Muscle of arm (tissue), 12 donors: ENCODE measurements around the gene CELF2. TPM values are rescaled to one million over a fixed set of nuclear protein-coding genes. Genes with fewer than 3 reads are reported as not detected.
"Not testable (repeated sequence)": the region's sequence is repeated elsewhere in the genome, so short reads cannot be mapped to it uniquely, and the experiment has no call there.

Source experiments
- DNase-seq: peaks from one replicate; pipeline ENCODE4 v3.0.0-alpha.2; 2013
- polyA plus RNA-seq, 12 donors: library from polyadenylated mRNA; unstranded; fragments of 120-200 nt; gene quantifications; one replicate each; pipeline ENCODE4 v1.2.1, GENCODE V29; 2013; ENCODE audit not compliant: insufficient read length in 12 of 12

Gene CELF2
- polyA plus RNA-seq, 12 donors: 60.3 to 93.7 (median 77.8) TPM

DNA sequence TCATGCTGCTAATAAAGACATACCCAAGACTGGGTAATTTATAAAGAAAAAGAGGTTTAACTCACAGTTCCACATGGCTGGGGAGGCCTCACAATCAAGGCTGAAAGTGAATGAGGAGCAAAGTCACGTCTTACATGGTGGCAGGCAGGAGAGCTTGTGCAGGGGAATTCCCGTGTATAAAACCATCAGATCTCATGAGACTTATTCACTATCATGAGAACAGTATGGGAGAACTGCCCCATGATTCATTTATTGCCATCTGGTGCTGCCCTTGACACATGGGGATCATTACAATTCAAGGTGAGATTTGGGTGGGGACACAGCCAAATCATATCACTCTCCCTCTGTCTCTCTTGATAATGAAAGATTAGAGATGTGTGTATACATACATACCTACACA is 106.2 kb downstream of the CELF2 start:
- not testable (repeated sequence) for DNase-seq

GRCh38 chr10:11125004-11125403 is 107.3 kb downstream of the CELF2 start:
- DNase-seq: no peak

GRCh38 chr10:11127017-11127416 is 109.3 kb downstream of the CELF2 start:
- DNase-seq: not testable (repeated sequence)

DNA sequence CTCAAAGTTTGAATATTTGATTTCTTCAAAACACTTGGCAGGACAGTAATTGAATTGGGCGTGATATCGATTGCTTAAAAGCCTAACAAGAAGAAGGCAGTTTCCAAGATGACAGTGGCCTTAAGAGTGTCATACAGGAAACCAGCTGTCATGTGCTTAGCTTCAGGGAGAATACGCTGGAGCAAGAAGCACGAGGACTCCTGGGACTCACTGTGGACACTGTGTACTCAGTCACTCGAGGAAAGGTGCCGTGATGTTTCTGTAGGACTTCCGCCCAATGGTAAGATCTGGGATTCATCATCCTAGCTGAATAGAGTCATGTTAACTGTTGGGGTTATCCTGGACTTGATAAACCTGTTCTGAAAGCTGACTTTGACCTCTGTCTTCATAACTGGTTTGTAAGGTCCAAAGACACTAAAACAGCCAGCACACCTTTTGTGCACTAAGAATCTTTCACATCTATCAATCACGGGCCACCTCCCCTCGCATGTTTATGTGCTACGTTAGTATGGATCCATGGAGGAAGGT is 113.5 kb downstream of the CELF2 start:
- no peak for DNase-seq

DNA sequence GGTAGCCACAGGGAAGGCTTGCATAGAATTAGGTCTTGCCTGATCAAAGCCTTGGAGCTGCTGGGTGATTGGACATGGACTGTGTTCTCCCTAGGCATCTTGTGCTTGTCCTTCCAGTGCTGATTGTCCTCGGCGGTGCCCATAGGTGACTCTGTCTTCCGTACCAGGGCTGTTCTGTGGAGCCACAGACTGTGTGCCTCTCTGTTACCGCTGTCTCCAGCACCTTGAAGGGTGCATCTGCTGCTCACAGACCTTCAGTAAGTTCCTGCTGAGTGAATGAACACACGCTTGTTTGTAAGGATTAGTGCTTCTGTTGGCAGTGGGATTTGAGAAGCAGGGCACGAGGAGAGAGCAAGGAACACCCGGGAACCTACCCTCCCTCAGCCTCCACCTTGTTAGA is 116.7 kb downstream of the CELF2 start:
- no peak for DNase-seq

GRCh38 chr10:11135709-11136108 is 118.0 kb downstream of the CELF2 start:
- no peak for DNase-seq

GRCh38 chr10:11138314-11139033 is 120.8 kb downstream of the CELF2 start:
- no peak for DNase-seq

DNA sequence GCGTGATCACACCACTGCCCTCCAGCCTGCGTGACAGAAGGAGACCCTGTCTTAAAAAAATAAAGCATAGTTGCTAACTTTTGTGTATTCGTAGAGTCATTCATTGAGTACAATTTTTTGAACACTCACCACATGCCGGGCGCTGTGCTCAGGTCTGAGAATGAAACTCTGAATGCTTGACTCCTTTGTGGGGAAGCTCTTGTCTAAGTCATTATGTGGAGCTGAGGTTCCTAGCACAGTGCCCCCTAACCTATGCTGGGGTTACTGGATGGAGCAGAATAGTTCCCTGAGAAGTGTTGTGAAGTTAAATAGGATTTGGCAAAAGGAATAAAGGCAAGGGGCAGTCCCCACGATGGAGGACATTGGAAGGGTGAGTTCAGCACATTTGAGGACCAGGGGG is 123.3 kb downstream of the CELF2 start:
- no peak for DNase-seq

- DNase-seq: no peak
These were observed 124.0 kb downstream of the CELF2 start for GRCh38 chr10:11141571-11142091.

DNA sequence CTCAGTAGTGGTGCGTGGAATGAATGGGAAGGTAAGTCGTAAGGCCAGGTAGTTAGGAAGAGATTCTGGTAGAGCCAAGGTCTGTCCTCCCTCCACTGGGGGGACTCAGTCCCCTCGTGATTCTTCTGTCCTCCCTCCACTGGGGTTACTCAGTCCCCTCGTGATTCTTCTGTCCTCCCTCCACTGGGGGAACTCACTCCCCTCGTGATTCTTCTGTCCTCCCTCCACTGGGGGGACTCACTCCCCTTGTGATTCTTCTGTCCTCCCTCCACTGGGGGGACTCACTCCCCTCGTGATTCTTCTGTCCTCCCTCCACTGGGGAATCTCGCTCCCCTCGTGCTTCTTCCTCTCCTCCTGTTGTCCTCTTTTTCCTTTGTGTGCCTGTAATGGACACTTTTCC is 125.1 kb downstream of the CELF2 start:
- DNase-seq: no peak

DNA sequence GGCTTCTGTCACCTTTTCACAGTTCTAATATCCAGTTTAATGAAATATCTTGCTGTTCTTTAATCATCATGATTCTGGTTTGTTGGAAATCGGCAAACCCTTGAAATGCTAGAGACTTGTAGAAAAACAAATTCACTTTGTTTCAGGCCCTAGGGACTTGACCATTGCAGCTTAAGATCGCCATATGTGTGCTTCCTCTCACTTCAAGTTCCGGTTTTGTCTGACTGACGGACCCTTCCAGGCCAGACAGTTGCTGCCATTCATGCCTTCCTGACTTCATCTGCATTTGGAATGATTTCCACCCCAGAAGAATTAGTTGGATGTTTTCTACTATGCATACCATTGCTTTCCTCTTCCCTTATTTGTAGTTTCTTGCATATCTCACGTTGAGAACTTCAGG is 125.6 kb downstream of the CELF2 start:
- no peak for DNase-seq

- no peak for DNase-seq
These were observed 127.2 kb downstream of the CELF2 start for GRCh38 chr10:11144626-11145494.

GRCh38 chr10:11145495-11145855 is 127.8 kb downstream of the CELF2 start:
- DNase-seq: no peak

- DNase-seq: no peak
These were observed 128.9 kb downstream of the CELF2 start for GRCh38 chr10:11146402-11147171.

GRCh38 chr10:11147722-11148121 is 130.1 kb downstream of the CELF2 start:
- DNase-seq: no peak

GRCh38 chr10:11148142-11149028 is 130.7 kb downstream of the CELF2 start:
- no peak for DNase-seq

- no peak for DNase-seq
These were observed 132.1 kb downstream of the CELF2 start for GRCh38 chr10:11149807-11150141.

DNA sequence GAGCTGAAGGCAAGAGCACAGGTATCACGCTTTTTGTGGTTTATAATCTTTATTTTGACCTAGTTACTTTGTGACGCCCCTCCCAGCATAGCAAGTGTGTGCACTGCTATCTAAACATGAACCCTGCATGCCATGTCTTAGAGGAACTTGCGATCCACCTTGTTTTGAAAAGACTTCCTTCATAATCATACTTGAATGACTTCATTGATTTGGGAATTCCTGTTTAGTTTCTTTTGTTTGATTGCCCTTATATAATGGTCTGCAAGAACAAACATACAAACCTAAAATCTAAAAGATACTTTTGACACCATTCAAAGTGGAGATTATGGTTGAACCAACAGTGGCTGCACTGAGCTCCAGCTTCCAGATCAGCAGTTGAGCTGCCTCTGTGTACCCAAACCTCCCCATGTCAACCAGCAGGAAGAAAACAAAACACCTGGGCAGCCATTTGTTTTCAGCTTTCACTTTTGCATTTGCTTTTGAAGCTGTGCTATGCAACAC is 132.6 kb downstream of the CELF2 start:
- DNase-seq: no peak

- no peak for DNase-seq
These were observed 133.3 kb downstream of the CELF2 start for GRCh38 chr10:11150879-11151415.

DNA sequence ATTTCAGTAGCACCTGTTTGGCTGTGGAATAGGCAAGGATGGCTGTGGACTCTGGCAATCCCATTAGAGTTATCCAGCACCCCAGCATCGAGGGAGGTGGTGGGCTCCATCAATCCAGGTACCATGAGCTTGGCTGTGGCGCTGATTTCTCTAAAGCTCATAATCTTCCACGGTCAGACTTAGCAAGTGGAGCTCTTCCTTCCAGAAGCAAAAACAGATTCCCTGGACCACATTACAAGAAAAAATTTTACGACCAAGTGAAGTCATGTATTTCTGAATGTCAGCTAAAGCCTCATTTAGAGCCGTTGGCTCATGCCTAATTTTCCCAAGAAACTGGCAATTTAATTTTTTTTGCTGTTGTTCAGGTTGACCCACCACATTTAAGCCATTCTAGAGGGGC is 135.1 kb downstream of the CELF2 start:
- DNase-seq: no peak

GRCh38 chr10:11153245-11153644 is 135.6 kb downstream of the CELF2 start:
- DNase-seq: no peak
